Osteoblast (primary cell): Measurements from ENCODE around the gene RXFP2. TPM values are rescaled to one million over a fixed set of nuclear protein-coding genes. Genes with fewer than 3 reads are reported as not detected.

ENCODE experiments used
- DNase-seq: peaks from one replicate; pipeline ENCODE4 v3.0.0; 2011; ENCODE audit warnings: low spot score, mixed read lengths; ENCODE audit not compliant: insufficient read length; ENCODE audit errors: missing footprints
- H2AFZ ChIP-seq: 2 replicates; pipeline ENCODE4 v1.6.0; 2011; ENCODE audit warnings: mild to moderate bottlenecking, low read length
- H3K27ac ChIP-seq: 2 replicates; pipeline ENCODE4 v1.5.1; 2011; ENCODE audit warnings: mild to moderate bottlenecking, low read depth, low read length, moderate library complexity
- H3K27me3 ChIP-seq: 2 replicates; pipeline ENCODE4 v1.6.0; 2012; ENCODE audit warnings: mild to moderate bottlenecking, control low read depth, inconsistent platforms, low read length, moderate library complexity; ENCODE audit not compliant: insufficient read depth
- H3K36me3 ChIP-seq: 2 replicates; pipeline ENCODE4 v1.5.1; 2011; ENCODE audit warnings: mild to moderate bottlenecking, low read length, control low read depth, moderate library complexity; ENCODE audit not compliant: insufficient read depth
- H3K4me1 ChIP-seq: 2 replicates; pipeline ENCODE4 v1.5.1; 2011; ENCODE audit warnings: mild to moderate bottlenecking, low read length, control low read depth, moderate library complexity; ENCODE audit not compliant: insufficient read depth
- H3K4me2 ChIP-seq: 2 replicates; pipeline ENCODE4 v1.6.0; 2011; ENCODE audit warnings: mild to moderate bottlenecking, low read length; ENCODE audit not compliant: insufficient read depth
- H3K4me3 ChIP-seq: fragments of 200-600 bp; sonication (generic); 3 replicates; pipeline ENCODE4 v1.5.1; 2012; ENCODE audit warnings: mild to moderate bottlenecking, low read length, inconsistent platforms; ENCODE audit not compliant: insufficient read depth
- H3K79me2 ChIP-seq: 2 replicates; pipeline ENCODE4 v1.6.0; 2012; ENCODE audit warnings: mild to moderate bottlenecking, low read length, control low read depth, inconsistent platforms; ENCODE audit not compliant: insufficient read depth
- H3K9me3 ChIP-seq: 2 replicates; pipeline ENCODE4 v1.5.1; 2011; ENCODE audit warnings: low read depth, low read length, control low read depth
- H4K20me1 ChIP-seq: 2 replicates; pipeline ENCODE4 v1.6.0; 2012; ENCODE audit warnings: mild to moderate bottlenecking, low read length, control low read depth; ENCODE audit not compliant: insufficient read depth
- CTCF ChIP-seq: IDR thresholded peaks from 2 replicates; pipeline ENCODE4 v1.5.1; 2011; ENCODE audit warnings: mild to moderate bottlenecking, low read depth, low read length, moderate library complexity; ENCODE audit errors: extremely low read depth
- total RNA-seq: library from RNA; depleted of rRNA; stranded (reverse); fragments of >200 nt; gene quantifications from 2 replicates; pipeline ENCODE4 v1.2.3, GENCODE V29; 2012

Gene RXFP2
- total RNA-seq, 1 donor = not detected

GRCh38 chr13:31849206-31849605 is 109.9 kb downstream of the RXFP2 start:
- Histone ChIP-seq H3K9me3 (no peaks in the 10 kb centered on the region), H3K36me3 (no peaks in the 10 kb centered on the region), H3K4me3 (no peak overlapping the region), H2AFZ (no peak overlapping the region), H3K4me1 (peaks cover 3% of the 10 kb centered on the region), H3K79me2 (peaks cover 3% of the 10 kb centered on the region), H4K20me1 (no peaks in the 10 kb centered on the region), H3K27me3 (peaks cover 11% of the 10 kb centered on the region), H3K4me2 (no peak overlapping the region), H3K27ac (no peak overlapping the region)
- no peak for DNase-seq
- no peak for TF ChIP-seq CTCF

DNA sequence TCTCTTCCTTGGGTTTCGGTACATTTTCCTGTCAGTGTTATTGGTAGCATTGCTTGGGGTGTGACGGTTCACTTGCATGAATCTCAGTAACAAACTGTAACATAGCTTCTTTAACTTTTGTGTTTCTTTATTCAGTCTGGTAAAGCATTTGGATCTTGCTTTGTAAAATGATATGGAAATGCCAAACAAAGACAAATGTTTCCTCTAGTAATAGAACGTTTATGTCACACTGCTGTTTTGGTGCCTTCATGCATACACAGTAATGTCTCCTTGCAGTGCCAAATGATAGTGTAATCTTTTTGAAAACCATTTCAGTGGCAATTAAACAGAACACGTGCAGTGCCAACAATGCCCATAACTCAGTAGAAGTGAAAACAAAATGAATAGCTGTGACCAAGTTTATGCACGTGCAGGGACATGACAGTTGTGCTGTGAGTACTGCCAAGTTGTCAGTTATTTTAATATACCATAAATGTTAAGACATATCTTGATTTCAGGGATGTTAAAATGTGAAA is 110.8 kb downstream of the RXFP2 start:
- DNase-seq = no peak
- no peaks in the 10 kb centered on the region for H4K20me1 ChIP-seq
- H3K27me3 ChIP-seq = peaks cover 3% of the 10 kb centered on the region
- no peak overlapping the region for H3K4me2 ChIP-seq
- H3K79me2 ChIP-seq = peaks cover 3% of the 10 kb centered on the region
- no peaks in the 10 kb centered on the region for H3K9me3 ChIP-seq
- peaks cover 3% of the 10 kb centered on the region for H3K4me1 ChIP-seq
- H3K4me3 ChIP-seq = no peak overlapping the region
- H2AFZ ChIP-seq = no peak overlapping the region
- no peaks in the 10 kb centered on the region for H3K36me3 ChIP-seq
- no peak overlapping the region for H3K27ac ChIP-seq
- no peak for TF ChIP-seq CTCF

- H3K36me3 ChIP-seq = no peaks in the 10 kb centered on the region
- TF ChIP-seq CTCF = no peak
- DNase-seq = no peak
- H3K9me3 ChIP-seq = no peaks in the 10 kb centered on the region
- no peak overlapping the region for H2AFZ ChIP-seq
- no peaks in the 10 kb centered on the region for H4K20me1 ChIP-seq
- no peak overlapping the region for H3K4me2 ChIP-seq
- H3K4me1 ChIP-seq = peaks cover 3% of the 10 kb centered on the region
- peaks cover 3% of the 10 kb centered on the region for H3K79me2 ChIP-seq
- no peaks in the 10 kb centered on the region for H3K27me3 ChIP-seq
- no peak overlapping the region for H3K27ac ChIP-seq
- no peak overlapping the region for H3K4me3 ChIP-seq
These were observed 111.9 kb downstream of the RXFP2 start for GRCh38 chr13:31851216-31851615.
